ENCODE data around the gene RIPK3. TPM values are rescaled to one million over a fixed set of nuclear protein-coding genes. Genes with fewer than 3 reads are reported as not detected.

RIPK3 gene
- total RNA-seq, 2 donors from 2014 or later, result 1.9 to 7.6 TPM

- H3K27me3 ChIP-seq (replicated peaks; ENCODE audit: insufficient read depth), result no peaks in the 10 kb centered on the region
- WGBS, result 86% methylated on average over 5 of the region's 5 CpGs
- no peak overlapping the region for H3K4me3 ChIP-seq
- no peak for DNase-seq (ENCODE audit: low spot score)
- no peak overlapping the region for H3K27ac ChIP-seq
- no peaks in the 10 kb centered on the region for H3K9me3 ChIP-seq
- H3K36me3 ChIP-seq, result no peaks in the 10 kb centered on the region
- no peaks in the 10 kb centered on the region for H3K4me1 ChIP-seq (replicated peaks)
- intact Hi-C loops (cut with DNase I), result no loop called here
- TF ChIP-seq POLR2A (IDR thresholded peaks at IDR 0.05) (no peak), CTCF (IDR thresholded peaks at IDR 0.05) (no peak), POLR2AphosphoS5 (IDR thresholded peaks at IDR 0.05) (no peak)
These were observed 23.6 kb upstream of the RIPK3 start for GRCh38 chr14:24363401-24363800.

- Histone ChIP-seq H3K27me3 (replicated peaks; ENCODE audit: insufficient read depth) (no peaks in the 10 kb centered on the region), H3K4me3 (no peak overlapping the region), H3K36me3 (no peaks in the 10 kb centered on the region), H3K4me1 (replicated peaks) (no peaks in the 10 kb centered on the region), H3K27ac (no peak overlapping the region), H3K9me3 (no peaks in the 10 kb centered on the region)
- intact Hi-C loops (cut with DNase I), result no loop called here
- DNase-seq (ENCODE audit: low spot score), result no peak
- WGBS, result 33% methylated on average over 2 of the region's 2 CpGs
- TF ChIP-seq POLR2AphosphoS5 (IDR thresholded peaks at IDR 0.05) (no peak), CTCF (IDR thresholded peaks at IDR 0.05) (no peak), POLR2A (IDR thresholded peaks at IDR 0.05) (no peak)
These were observed 22.6 kb upstream of the RIPK3 start for GRCh38 chr14:24362241-24362960.

GRCh38 chr14:24361326-24361725 is 21.5 kb upstream of the RIPK3 start:
- no peak for DNase-seq (ENCODE audit: low spot score)
- intact Hi-C loops (cut with DNase I), result no loop called here
- Histone ChIP-seq H3K27me3 (replicated peaks; ENCODE audit: insufficient read depth) (no peaks in the 10 kb centered on the region), H3K27ac (no peak overlapping the region), H3K4me1 (replicated peaks) (no peaks in the 10 kb centered on the region), H3K9me3 (no peaks in the 10 kb centered on the region), H3K4me3 (no peak overlapping the region), H3K36me3 (no peaks in the 10 kb centered on the region)
- WGBS, result 74% methylated on average over 2 of the region's 2 CpGs
- TF ChIP-seq CTCF (IDR thresholded peaks at IDR 0.05) (no peak), POLR2AphosphoS5 (IDR thresholded peaks at IDR 0.05) (no peak), POLR2A (IDR thresholded peaks at IDR 0.05) (no peak)

- TF ChIP-seq CTCF (IDR thresholded peaks at IDR 0.05) (no peak), POLR2A (IDR thresholded peaks at IDR 0.05) (no peak), POLR2AphosphoS5 (IDR thresholded peaks at IDR 0.05) (no peak)
- no peak for DNase-seq (ENCODE audit: low spot score)
- H3K27ac ChIP-seq, result no peak overlapping the region
- no peaks in the 10 kb centered on the region for H3K36me3 ChIP-seq
- H3K27me3 ChIP-seq (replicated peaks; ENCODE audit: insufficient read depth), result no peaks in the 10 kb centered on the region
- intact Hi-C loops (cut with DNase I), result no loop called here
- H3K4me3 ChIP-seq, result no peak overlapping the region
- 87% methylated on average over 3 of the region's 3 CpGs for WGBS
- no peaks in the 10 kb centered on the region for H3K4me1 ChIP-seq (replicated peaks)
- no peaks in the 10 kb centered on the region for H3K9me3 ChIP-seq
These were observed 20.5 kb upstream of the RIPK3 start for GRCh38 chr14:24360281-24360680.

- Histone ChIP-seq H3K4me3 (no peak overlapping the region), H3K36me3 (no peaks in the 10 kb centered on the region), H3K4me1 (replicated peaks) (no peaks in the 10 kb centered on the region), H3K27ac (no peak overlapping the region), H3K9me3 (no peaks in the 10 kb centered on the region), H3K27me3 (replicated peaks; ENCODE audit: insufficient read depth) (no peaks in the 10 kb centered on the region)
- intact Hi-C loops (cut with DNase I), result no loop called here
- 80% methylated on average over 4 of the region's 4 CpGs for WGBS
- no peak for DNase-seq (ENCODE audit: low spot score)
- TF ChIP-seq POLR2AphosphoS5 (IDR thresholded peaks at IDR 0.05) (no peak), POLR2A (IDR thresholded peaks at IDR 0.05) (no peak), CTCF (IDR thresholded peaks at IDR 0.05) (no peak)
These were observed 16.4 kb upstream of the RIPK3 start for GRCh38 chr14:24356208-24356607.

Data from prostate gland (tissue), 2 donors.